ENCODE results near the gene FBXO47. TPM values are rescaled to one million over a fixed set of nuclear protein-coding genes. Genes with fewer than 3 reads are reported as not detected.

The FBXO47 gene
- total and polyA plus RNA-seq, 10 of the 15 experiments (the other 5 are each of a cell fraction or from before 2014, with no cell fraction given), result 0.04 to 0.06 (median 0.06) TPM; not detected in 7

GRCh38 chr17:38980490-38981217 lies 13.5 kb upstream of the FBXO47 start:
- Histone ChIP-seq H3K4me2 (ENCODE audit: control insufficient read depth, insufficient read depth) (no peak overlapping the region), H3K27ac (ENCODE audit: control insufficient read depth, insufficient read depth) (no peak overlapping the region), H3K79me2 (ENCODE audit: control insufficient read depth, insufficient read depth, low read length) (no peaks in the 10 kb centered on the region), H3K36me3 (ENCODE audit: control insufficient read depth in 2 of 2, insufficient read depth in 2 of 2, low read length in 1 of 2) (no peaks in the 10 kb centered on the region), H3K4me3 (no peak overlapping the region), H3K4me1 (ENCODE audit: control insufficient read depth, insufficient read depth, low read length) (no peaks in the 10 kb centered on the region), H4K20me1 (ENCODE audit: control insufficient read depth, insufficient read depth) (no peaks in the 10 kb centered on the region), H3K9me3 (replicated peaks; ENCODE audit: control insufficient read depth, insufficient read depth, low read length) (no peaks in the 10 kb centered on the region), H3K27me3 (replicated peaks in 1 of 2; ENCODE audit: control insufficient read depth in 2 of 2, insufficient read depth in 2 of 2, low read length in 1 of 2) (no peaks in the 10 kb centered on the region), H2AFZ (ENCODE audit: control insufficient read depth, low read depth, low read length) (no peak overlapping the region), H3K9ac (ENCODE audit: control insufficient read depth, insufficient read depth, low read length) (no peak overlapping the region)
- no peak for DNase-seq (ENCODE audit: low read depth, low spot score)
- intact Hi-C loops (cut with micrococcal nuclease; ENCODE audit: unreplicated experiment), result loop anchor here (10.0 kb wide), 1 partner anchor 106 kb away; the partner anchor contains the start of gene LASP1
- POLR2A ChIA-PET, result no interaction called here
- in situ Hi-C loops (cut with MboI), result no loop called here
- 44% methylated on average over 3 of the region's 3 CpGs for WGBS (ENCODE audit: insufficient coverage, insufficient replicate concordance, low lambda C conversion rate, missing lambda C conversion rate)
- SMC1A ChIA-PET (ENCODE audit: uncharacterized antibody, unreplicated experiment), result no interaction called here
- BruUV-seq (replicated peaks), result no TSS peak
- FAIRE-seq, result no peak
- CTCF ChIA-PET, result interaction anchor here (1.0 to 7.4 kb wide), 4 partner anchors 108 to 264 kb away, joined by 3 to 208 read pairs (median 52); partner anchors contain the start of gene PLXDC1
- RAD21 ChIA-PET (ENCODE audit: unreplicated experiment), result interaction anchor here (1.3 to 1.4 kb wide), 2 partner anchors 57 to 252 kb away, joined by 4 read pairs; no protein-coding TSS in a partner anchor
- no peak for TF ChIP-seq BMI1 (IDR thresholded peaks at IDR 0.05; ENCODE audit: borderline replicate concordance)
- ATAC-seq, result no peak

- H3K79me2 ChIP-seq (ENCODE audit: control insufficient read depth, insufficient read depth, low read length), result no peaks in the 10 kb centered on the region
- ChIA-PET POLR2A (interaction anchor here (0.6 to 0.7 kb wide), 2 partner anchors 229 to 501 kb away, joined by 3 to 4 read pairs; no protein-coding TSS in a partner anchor), SMC1A (ENCODE audit: uncharacterized antibody, unreplicated experiment) (interaction anchor here (0.7 to 0.8 kb wide), 2 partner anchors 108 to 175 kb away, joined by 3 read pairs; partner anchors contain the start of gene LASP1), RAD21 (ENCODE audit: unreplicated experiment) (interaction anchor here (1.6 kb wide), 1 partner anchor 176 kb away, joined by 4 read pairs; no protein-coding TSS in a partner anchor), CTCF (interaction anchor here (0.6 to 2.6 kb wide), 6 partner anchors 11 to 266 kb away, joined by 3 to 12 read pairs (median 4); no protein-coding TSS in a partner anchor)
- H3K9ac ChIP-seq (ENCODE audit: control insufficient read depth, insufficient read depth, low read length), result no peak overlapping the region
- H3K27me3 ChIP-seq (replicated peaks in 1 of 2; ENCODE audit: control insufficient read depth in 2 of 2, insufficient read depth in 2 of 2, low read length in 1 of 2), result no peaks in the 10 kb centered on the region
- no peak overlapping the region for H2AFZ ChIP-seq (ENCODE audit: control insufficient read depth, low read depth, low read length)
- no peak overlapping the region for H3K4me3 ChIP-seq
- DNase-seq (ENCODE audit: low read depth, low spot score) (no peak), FAIRE-seq (no peak), ATAC-seq (no peak)
- 60% methylated on average over 4 of the region's 4 CpGs for WGBS (ENCODE audit: insufficient coverage, insufficient replicate concordance, low lambda C conversion rate, missing lambda C conversion rate)
- H3K27ac ChIP-seq (ENCODE audit: control insufficient read depth, insufficient read depth), result no peak overlapping the region
- H3K9me3 ChIP-seq (replicated peaks; ENCODE audit: control insufficient read depth, insufficient read depth, low read length), result no peaks in the 10 kb centered on the region
- no peaks in the 10 kb centered on the region for H3K4me1 ChIP-seq (ENCODE audit: control insufficient read depth, insufficient read depth, low read length)
- in situ Hi-C loops (cut with MboI), result no loop called here
- no TSS peak for BruUV-seq (replicated peaks)
- H3K36me3 ChIP-seq (ENCODE audit: control insufficient read depth in 2 of 2, insufficient read depth in 2 of 2, low read length in 1 of 2), result no peaks in the 10 kb centered on the region
- H4K20me1 ChIP-seq (ENCODE audit: control insufficient read depth, insufficient read depth), result no peaks in the 10 kb centered on the region
- intact Hi-C loops (cut with micrococcal nuclease; ENCODE audit: unreplicated experiment), result no loop called here
- H3K4me2 ChIP-seq (ENCODE audit: control insufficient read depth, insufficient read depth), result no peak overlapping the region
- TF ChIP-seq MTA2 (IDR thresholded peaks at IDR 0.05; ENCODE audit: low read depth), result no peak
- no peak for TF ChIP-seq PBX3 (IDR thresholded peaks at IDR 0.05; ENCODE audit: insufficient replicate concordance, low read depth, low read length)
- no peak for TF ChIP-seq BCL11A (IDR thresholded peaks at IDR 0.05; ENCODE audit: low read depth, low read length)
- no peak for TF ChIP-seq RCOR1 (conservative IDR thresholded peaks at IDR 0.05; ENCODE audit: low read depth, low read length)
- TF ChIP-seq SP1 (IDR thresholded peaks at IDR 0.05; ENCODE audit: low read depth, low read length), result no peak
- no peak for TF ChIP-seq SREBF2 (IDR thresholded peaks at IDR 0.05; ENCODE audit: low read length)
- TF ChIP-seq FOXM1 (IDR thresholded peaks at IDR 0.05; ENCODE audit: low read depth, low read length), result no peak
- TF ChIP-seq POU2F2 (IDR thresholded peaks at IDR 0.05; ENCODE audit: borderline replicate concordance, low read depth, low read length), result no peak
- no peak for TF ChIP-seq MLLT1 (IDR thresholded peaks at IDR 0.05)
- no peak for TF ChIP-seq USF1 (IDR thresholded peaks at IDR 0.05; ENCODE audit: borderline replicate concordance, extremely low read length, insufficient read depth, low read depth, low read length)
Observed at GRCh38 chr17:38978180-38978579, 11.0 kb upstream of the FBXO47 start.
